ENCODE measurements around the gene FUT2.

Gene FUT2

DNA sequence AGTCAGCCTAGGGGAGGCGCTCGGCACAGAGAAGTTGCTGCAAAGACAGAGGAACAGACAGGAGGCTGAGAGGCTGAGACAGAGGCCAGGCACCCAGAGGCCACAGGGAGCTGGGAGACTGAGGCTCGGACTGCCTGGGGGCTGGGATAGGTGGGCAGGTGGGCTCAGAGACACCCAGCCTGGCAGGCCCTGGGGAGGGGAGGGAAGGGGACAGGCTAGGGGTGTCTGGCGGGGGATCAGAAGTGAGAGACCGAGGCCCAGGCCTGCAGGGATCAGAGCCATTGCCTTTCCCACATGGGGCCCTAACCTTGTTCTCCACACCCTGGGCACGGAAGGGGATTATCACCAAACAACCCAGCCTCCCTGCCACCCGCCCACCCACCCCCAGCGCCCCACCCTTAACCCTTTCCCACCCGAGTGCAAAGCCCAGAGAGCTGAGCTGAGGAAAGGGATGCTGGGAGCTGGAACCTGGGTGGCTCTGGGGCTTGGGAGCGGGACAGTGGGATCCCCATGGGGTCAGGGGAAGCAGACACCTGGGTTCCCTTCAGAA lies 24.2 kb upstream of the FUT2 start:
- H3K27ac ChIP-seq = no peak overlapping the region
- TF ChIP-seq, protein P1, sequence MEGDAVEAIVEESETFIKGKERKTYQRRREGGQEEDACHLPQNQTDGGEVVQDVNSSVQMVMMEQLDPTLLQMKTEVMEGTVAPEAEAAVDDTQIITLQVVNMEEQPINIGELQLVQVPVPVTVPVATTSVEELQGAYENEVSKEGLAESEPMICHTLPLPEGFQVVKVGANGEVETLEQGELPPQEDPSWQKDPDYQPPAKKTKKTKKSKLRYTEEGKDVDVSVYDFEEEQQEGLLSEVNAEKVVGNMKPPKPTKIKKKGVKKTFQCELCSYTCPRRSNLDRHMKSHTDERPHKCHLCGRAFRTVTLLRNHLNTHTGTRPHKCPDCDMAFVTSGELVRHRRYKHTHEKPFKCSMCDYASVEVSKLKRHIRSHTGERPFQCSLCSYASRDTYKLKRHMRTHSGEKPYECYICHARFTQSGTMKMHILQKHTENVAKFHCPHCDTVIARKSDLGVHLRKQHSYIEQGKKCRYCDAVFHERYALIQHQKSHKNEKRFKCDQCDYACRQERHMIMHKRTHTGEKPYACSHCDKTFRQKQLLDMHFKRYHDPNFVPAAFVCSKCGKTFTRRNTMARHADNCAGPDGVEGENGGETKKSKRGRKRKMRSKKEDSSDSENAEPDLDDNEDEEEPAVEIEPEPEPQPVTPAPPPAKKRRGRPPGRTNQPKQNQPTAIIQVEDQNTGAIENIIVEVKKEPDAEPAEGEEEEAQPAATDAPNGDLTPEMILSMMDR (conservative IDR thresholded peaks at IDR 0.05) = no peak

DNA sequence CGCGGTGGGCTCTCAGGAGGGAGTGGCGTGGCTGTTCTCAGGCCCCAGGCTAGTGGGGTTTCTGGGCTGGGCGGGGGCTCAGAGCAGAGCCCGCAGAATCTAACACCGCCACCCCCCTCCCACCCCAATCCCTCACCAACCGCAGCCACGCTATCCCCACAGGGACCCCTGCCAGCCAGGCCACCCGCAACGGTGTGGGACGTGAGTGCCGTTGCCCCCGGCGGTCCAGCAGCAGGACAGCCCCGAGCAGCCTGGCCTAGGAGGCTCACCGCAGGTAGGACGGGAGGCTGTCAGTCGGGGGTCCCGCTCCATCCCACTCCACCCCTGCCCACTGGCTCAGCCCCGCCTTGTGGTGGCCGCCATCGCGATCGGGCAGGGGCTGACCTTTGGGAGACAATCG lies 22.8 kb upstream of the FUT2 start, which contains the start of gene NTN5:
NTN5 (minus strand) TSS at position 24 of the 400 bp plus-strand sequence. CDS start 2,031 bp downstream, outside the sequence.
- TF ChIP-seq, protein P1 (conservative IDR thresholded peaks at IDR 0.05) = no peak
- H3K27ac ChIP-seq = no peak within 1 kb of the TSS

DNA sequence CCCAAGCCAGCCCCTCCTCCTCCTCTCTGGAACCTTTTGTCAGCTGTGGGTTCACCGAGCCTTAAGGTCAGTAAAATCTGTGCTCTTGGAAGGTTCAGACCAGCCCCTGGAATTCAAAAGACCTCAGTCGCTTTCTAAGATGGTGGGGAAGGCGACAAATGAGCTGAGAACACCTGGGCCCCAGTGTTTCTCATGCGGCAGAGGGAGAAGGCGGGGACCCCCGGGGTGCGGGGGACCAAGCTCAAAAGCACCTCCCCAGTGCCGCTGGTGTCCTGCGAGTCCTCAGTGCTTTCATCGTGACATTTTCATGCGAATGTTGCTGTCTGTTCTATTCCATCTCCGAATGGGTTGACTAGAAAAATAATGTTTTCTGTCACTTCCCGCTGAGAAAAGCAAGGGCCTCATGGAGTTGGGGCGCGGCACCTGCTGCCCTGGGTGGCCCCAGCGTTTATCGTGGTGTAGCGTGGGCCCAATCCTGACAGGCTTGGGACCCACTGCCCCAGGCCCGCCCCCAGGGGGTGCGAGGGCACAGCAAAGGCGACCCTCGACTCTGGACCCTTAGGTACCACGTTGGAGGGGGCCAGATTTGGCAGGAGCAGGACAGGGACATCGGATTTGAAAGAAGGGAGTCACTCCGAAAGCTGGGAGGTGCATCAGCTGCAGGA lies 22.2 kb upstream of the FUT2 start:
- H3K27ac ChIP-seq = no peak overlapping the region
- TF ChIP-seq, protein P1 (conservative IDR thresholded peaks at IDR 0.05) = no peak

DNA sequence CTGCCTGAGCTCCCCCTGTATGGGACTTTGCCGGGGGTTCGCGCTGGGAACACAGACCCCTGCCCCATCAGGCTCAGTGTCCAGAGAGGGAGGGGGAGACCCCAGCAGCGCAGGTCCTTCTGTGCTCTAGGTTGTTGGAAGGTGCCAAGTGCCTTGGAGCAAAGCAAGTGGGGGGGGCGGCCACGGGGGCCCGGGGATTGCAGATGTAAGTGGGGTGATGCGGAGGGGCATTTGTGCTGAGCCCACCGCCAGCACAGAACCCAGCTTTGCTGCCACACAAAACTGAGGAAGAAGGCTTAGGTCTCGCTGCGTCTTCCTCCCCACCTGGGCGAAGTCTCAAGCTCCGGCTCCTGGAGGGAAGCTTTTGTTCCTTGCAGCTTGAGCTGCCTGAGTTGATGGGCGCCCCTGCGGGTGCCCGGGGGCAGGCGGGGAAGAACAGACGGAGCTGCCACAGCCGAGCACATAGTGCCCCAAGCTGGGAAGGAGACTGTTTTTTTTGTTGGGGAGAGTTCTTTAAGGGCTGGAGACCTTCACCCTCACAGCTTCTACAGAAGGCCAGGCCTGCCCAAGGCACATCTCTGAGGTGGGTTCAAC lies 21.5 kb upstream of the FUT2 start:
- H3K27ac ChIP-seq = no peak overlapping the region
- TF ChIP-seq, protein P1 (conservative IDR thresholded peaks at IDR 0.05) = no peak

DNA sequence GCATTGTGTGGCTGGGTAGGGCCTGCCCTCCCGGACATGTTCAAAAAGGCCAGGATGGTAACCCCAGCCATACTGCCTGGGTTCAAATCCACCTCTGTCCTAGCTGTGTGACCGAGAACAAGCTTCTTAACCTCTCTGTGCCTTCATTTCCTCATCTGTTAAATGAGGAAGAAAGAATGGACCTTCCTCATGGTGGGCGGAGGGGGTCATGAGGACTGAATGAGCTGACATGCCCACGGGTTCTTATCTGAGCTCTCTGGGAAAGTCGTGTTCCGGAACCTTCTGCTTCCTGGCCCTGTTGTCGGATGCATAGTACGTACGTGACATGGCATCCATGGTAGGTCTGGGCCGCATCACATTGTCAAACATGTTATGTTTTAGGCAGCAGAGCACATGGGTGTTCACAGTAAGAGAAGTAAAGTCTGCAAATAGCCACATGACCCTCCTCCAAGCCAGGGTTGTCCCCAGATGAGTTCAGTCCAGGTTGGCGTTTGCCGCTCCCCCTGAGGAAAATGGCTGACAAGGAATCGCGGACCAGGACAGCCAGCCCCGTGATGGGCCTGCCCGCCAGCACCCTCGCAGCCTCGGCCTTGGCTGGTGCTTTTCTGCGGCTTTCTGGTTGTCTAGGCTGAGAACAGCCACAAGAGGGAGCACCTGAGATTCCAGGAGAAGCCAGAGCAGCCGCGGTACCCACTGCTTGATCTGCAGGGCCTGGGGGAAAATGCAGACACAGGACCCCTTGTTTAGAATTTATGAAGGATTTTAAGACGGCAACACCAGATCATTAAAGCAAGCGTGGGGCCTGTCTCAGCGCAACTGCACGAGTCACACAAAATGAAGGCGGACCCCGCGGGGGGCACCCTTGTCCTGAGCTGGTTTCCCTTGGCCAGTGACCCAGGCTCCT lies 20.6 kb upstream of the FUT2 start:
- TF ChIP-seq, protein P1 (conservative IDR thresholded peaks at IDR 0.05) = peak; percentile 96

DNA sequence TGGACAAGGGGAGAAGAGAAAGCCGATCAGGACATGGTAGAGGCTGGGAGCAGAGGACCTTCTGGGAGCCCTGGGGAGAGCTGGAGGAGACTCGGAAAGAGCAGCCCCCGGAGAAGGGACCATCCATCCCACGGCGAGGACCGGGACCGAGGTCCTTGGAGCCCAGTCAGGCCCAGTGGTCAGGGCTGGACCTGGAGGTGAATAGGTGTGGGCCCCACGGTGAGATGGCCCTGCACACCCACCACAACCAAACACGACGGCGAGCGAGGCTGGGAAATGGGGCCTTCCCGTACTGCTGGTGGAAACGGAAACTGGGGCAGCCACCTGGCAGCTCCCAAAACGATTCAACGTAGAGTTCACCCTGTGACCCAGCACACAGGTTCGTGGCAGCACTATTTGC lies 19.3 kb upstream of the FUT2 start:
- TF ChIP-seq, protein P1 (conservative IDR thresholded peaks at IDR 0.05) = no peak

More for the DNA sequence above, 20.6 kb upstream of the FUT2 start:
- peak overlapping the region; percentile 27; the same call in 1 of the 2 replicates for H3K27ac ChIP-seq

DNA sequence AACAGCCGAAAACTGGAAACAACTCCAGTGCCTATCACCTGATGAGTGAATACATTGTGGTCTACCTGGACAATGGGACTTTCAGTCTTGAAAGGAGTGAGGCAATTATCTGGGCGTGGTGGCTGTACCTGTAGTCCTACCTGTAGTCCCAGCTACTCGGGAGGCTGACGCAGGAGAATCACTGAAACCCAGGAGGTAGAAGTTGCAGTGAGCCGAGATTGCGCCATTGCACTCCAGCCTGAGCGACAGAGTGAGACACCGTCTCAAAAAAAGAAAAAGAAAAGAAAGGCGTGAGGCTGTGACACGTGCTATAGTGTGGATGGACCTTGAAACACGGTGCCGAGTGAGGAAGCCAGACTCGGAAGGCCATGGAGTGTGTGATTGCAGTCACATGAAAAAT lies 18.9 kb upstream of the FUT2 start:
- H3K27ac ChIP-seq = no peak overlapping the region
- TF ChIP-seq, protein P1 (conservative IDR thresholded peaks at IDR 0.05) = no peak

More for the DNA sequence above, 19.3 kb upstream of the FUT2 start:
- no peak overlapping the region for H3K27ac ChIP-seq
